Measurements from ENCODE around the gene PDCD1.

Gene PDCD1

GRCh38 chr2:241874277-241874925 lies 15.7 kb upstream of the PDCD1 start:
- H3K9me3 Mint-ChIP-seq = no peaks in the 10 kb centered on the region
- H3K27ac Mint-ChIP-seq = no peak overlapping the region
- peaks cover 41% of the 10 kb centered on the region for H3K4me1 Mint-ChIP-seq
- peaks cover 7% of the 10 kb centered on the region for H3K36me3 Mint-ChIP-seq
- DNase-seq (ENCODE audit: low spot score in 2 of 2) (no peak), ATAC-seq (no peak)
- H3K4me3 Mint-ChIP-seq = no peak overlapping the region

- H3K4me1 Mint-ChIP-seq = peaks cover 47% of the 10 kb centered on the region
- ATAC-seq (no peak), DNase-seq (ENCODE audit: low spot score in 2 of 2) (no peak)
- H3K27ac Mint-ChIP-seq = no peak overlapping the region
- H3K36me3 Mint-ChIP-seq = peaks cover 7% of the 10 kb centered on the region
- no peaks in the 10 kb centered on the region for H3K9me3 Mint-ChIP-seq
- no peak overlapping the region for H3K4me3 Mint-ChIP-seq
Measured at GRCh38 chr2:241873803-241874110, 15.1 kb upstream of the PDCD1 start.

- no peak overlapping the region for H3K27ac Mint-ChIP-seq
- ATAC-seq = no peak
- H3K4me3 Mint-ChIP-seq = no peak overlapping the region
- DNase-seq (ENCODE audit: low spot score in 2 of 2) = no peak
- H3K4me1 Mint-ChIP-seq = peaks cover 52% of the 10 kb centered on the region
- H3K9me3 Mint-ChIP-seq = no peaks in the 10 kb centered on the region
- H3K36me3 Mint-ChIP-seq = peaks cover 7% of the 10 kb centered on the region
Measured at GRCh38 chr2:241873081-241873802, 14.5 kb upstream of the PDCD1 start.

- Mint-ChIP-seq H3K4me1 (peaks cover 62% of the 10 kb centered on the region), H3K36me3 (peaks cover 7% of the 10 kb centered on the region), H3K27ac (no peak overlapping the region), H3K4me3 (peak overlapping the region; percentile 69), H3K9me3 (no peaks in the 10 kb centered on the region)
- DNase-seq (ENCODE audit: low spot score in 2 of 2) (no peak), ATAC-seq (no peak)
Measured at GRCh38 chr2:241872313-241872642, 13.6 kb upstream of the PDCD1 start.

GRCh38 chr2:241871538-241872312 lies 13.0 kb upstream of the PDCD1 start:
- DNase-seq (ENCODE audit: low spot score in 2 of 2) (no peak), ATAC-seq (no peak)
- Mint-ChIP-seq H3K36me3 (peaks cover 7% of the 10 kb centered on the region), H3K4me3 (peak overlapping the region; percentile 69), H3K27ac (peak overlapping the region; percentile 89), H3K4me1 (peaks cover 68% of the 10 kb centered on the region), H3K9me3 (no peaks in the 10 kb centered on the region)

- H3K4me1 Mint-ChIP-seq = peaks cover 72% of the 10 kb centered on the region
- H3K4me3 Mint-ChIP-seq = peak overlapping the region; percentile 69
- H3K27ac Mint-ChIP-seq = peak overlapping the region; percentile 89
Measured at GRCh38 chr2:241870611-241871537, 12.2 kb upstream of the PDCD1 start.

GRCh38 chr2:241870081-241870541 lies 11.4 kb upstream of the PDCD1 start:
- Mint-ChIP-seq H3K9me3 (no peaks in the 10 kb centered on the region), H3K27ac (no peak overlapping the region), H3K4me1 (peaks cover 73% of the 10 kb centered on the region), H3K4me3 (no peak overlapping the region), H3K36me3 (peaks cover 18% of the 10 kb centered on the region)
- no peak for DNase-seq (ENCODE audit: low spot score in 2 of 2)
- ATAC-seq = no peak

More at GRCh38 chr2:241870611-241871537, 12.2 kb upstream of the PDCD1 start:
- peak; percentile 15 for ATAC-seq
- Mint-ChIP-seq H3K36me3 (peaks cover 10% of the 10 kb centered on the region), H3K9me3 (no peaks in the 10 kb centered on the region)
- DNase-seq (ENCODE audit: low spot score in 2 of 2) = peak in 1 of 2 donors; percentile 67

GRCh38 chr2:241869087-241869961 lies 10.6 kb upstream of the PDCD1 start, which contains the start of gene RTP5:
RTP5 (plus strand) TSS chr2:241869729; CDS start chr2:241869757, 28 bp downstream.
- peak within 1 kb of the TSS; percentile 55 for H3K27ac Mint-ChIP-seq
- H3K9me3 Mint-ChIP-seq = peaks cover 1% of the 10 kb centered on the region
- H3K4me1 Mint-ChIP-seq = peaks cover 80% of the 10 kb centered on the region
- peak within 1 kb of the TSS; percentile 66 for H3K4me3 Mint-ChIP-seq
- peak in 1 of 2 donors; percentile 51 for DNase-seq (ENCODE audit: low spot score in 2 of 2)
- peak; percentile 25 for ATAC-seq
- peaks cover 26% of the 10 kb centered on the region for H3K36me3 Mint-ChIP-seq

GRCh38 chr2:241868661-241869081 lies 10.0 kb upstream of the PDCD1 start:
- peaks cover 5% of the 10 kb centered on the region for H3K9me3 Mint-ChIP-seq
- peak overlapping the region; percentile 66 for H3K4me3 Mint-ChIP-seq
- peaks cover 80% of the 10 kb centered on the region for H3K4me1 Mint-ChIP-seq
- no peak for DNase-seq (ENCODE audit: low spot score in 2 of 2)
- peaks cover 32% of the 10 kb centered on the region for H3K36me3 Mint-ChIP-seq
- peak overlapping the region; percentile 55 for H3K27ac Mint-ChIP-seq
- ATAC-seq = peak; percentile 19

- peaks cover 40% of the 10 kb centered on the region for H3K36me3 Mint-ChIP-seq
Measured at GRCh38 chr2:241867776-241868420, 9.2 kb upstream of the PDCD1 start.

GRCh38 chr2:241866790-241867645 lies 8.3 kb upstream of the PDCD1 start:
- no peak overlapping the region for H3K27ac Mint-ChIP-seq

More at GRCh38 chr2:241867776-241868420, 9.2 kb upstream of the PDCD1 start:
- Mint-ChIP-seq H3K4me1 (peaks cover 84% of the 10 kb centered on the region), H3K9me3 (peaks cover 5% of the 10 kb centered on the region), H3K27ac (peak overlapping the region; percentile 55), H3K4me3 (peak overlapping the region; percentile 66)
- ATAC-seq = peak; percentile 77
- DNase-seq (ENCODE audit: low spot score in 2 of 2) = no peak

GRCh38 chr2:241865957-241866789 lies 7.5 kb upstream of the PDCD1 start:
- ATAC-seq = peak; percentile 2
- Mint-ChIP-seq H3K9me3 (peaks cover 5% of the 10 kb centered on the region), H3K4me1 (peaks cover 86% of the 10 kb centered on the region), H3K36me3 (peaks cover 44% of the 10 kb centered on the region), H3K4me3 (peak overlapping the region; percentile 66), H3K27ac (peak overlapping the region; percentile 91)
- no peak for DNase-seq (ENCODE audit: low spot score in 2 of 2)

More at GRCh38 chr2:241866790-241867645, 8.3 kb upstream of the PDCD1 start:
- DNase-seq (ENCODE audit: low spot score in 2 of 2) (no peak), ATAC-seq (no peak)
- Mint-ChIP-seq H3K9me3 (peaks cover 5% of the 10 kb centered on the region), H3K4me1 (peaks cover 84% of the 10 kb centered on the region), H3K4me3 (peak overlapping the region; percentile 66), H3K36me3 (peaks cover 42% of the 10 kb centered on the region)
